ENCODE measurements around the gene NCKAP5. TPM values are rescaled to one million over a fixed set of nuclear protein-coding genes. Genes with fewer than 3 reads are reported as not detected.

Gene NCKAP5
- total and polyA plus RNA-seq, 2 experiments from 2014 or later = 2.2 to 5.5 TPM

GRCh38 chr2:132969371-132969985 is 598.8 kb downstream of the NCKAP5 start:
- Histone ChIP-seq H2AFZ (no peak overlapping the region), H3K4me1 (ENCODE audit: insufficient read depth) (no peaks in the 10 kb centered on the region), H3K27ac (no peak overlapping the region), H3K9me3 (ENCODE audit: low read depth) (no peaks in the 10 kb centered on the region), H3K36me3 (replicated peaks; ENCODE audit: insufficient read depth, low read depth) (no peaks in the 10 kb centered on the region), H3K27me3 (no peaks in the 10 kb centered on the region), H3K4me2 (no peak overlapping the region), H3K9me2 (replicated peaks; ENCODE audit: insufficient read depth) (no peaks in the 10 kb centered on the region), H3K79me2 (no peaks in the 10 kb centered on the region), H4K20me1 (ENCODE audit: insufficient read depth, poor library complexity, severe bottlenecking) (no peaks in the 10 kb centered on the region), H3K4me3 (no peak overlapping the region)
- no peak for TF ChIP-seq EZH2 (IDR thresholded peaks at IDR 0.05; ENCODE audit: borderline replicate concordance)
- TF ChIP-seq CTCF (IDR thresholded peaks at IDR 0.05; ENCODE audit: poor library complexity) = no peak
- no peak for TF ChIP-seq EZH2phosphoT487 (IDR thresholded peaks at IDR 0.05; ENCODE audit: low read depth, severe bottlenecking, unreplicated experiment)
- 86% methylated on average over 4 of the region's 4 CpGs for WGBS (ENCODE audit: low lambda C conversion rate, missing lambda C conversion rate)
- DNase-seq (ENCODE audit: low spot score) = no peak

- TF ChIP-seq CTCF (IDR thresholded peaks at IDR 0.05; ENCODE audit: poor library complexity) (no peak), EZH2phosphoT487 (IDR thresholded peaks at IDR 0.05; ENCODE audit: low read depth, severe bottlenecking, unreplicated experiment) (no peak), EZH2 (IDR thresholded peaks at IDR 0.05; ENCODE audit: borderline replicate concordance) (no peak)
- no peaks in the 10 kb centered on the region for H3K36me3 ChIP-seq (replicated peaks; ENCODE audit: insufficient read depth, low read depth)
- H3K27me3 ChIP-seq = no peaks in the 10 kb centered on the region
- no peak overlapping the region for H3K4me2 ChIP-seq
- H3K9me3 ChIP-seq (ENCODE audit: low read depth) = no peaks in the 10 kb centered on the region
- H3K27ac ChIP-seq = no peak overlapping the region
- no peaks in the 10 kb centered on the region for H3K79me2 ChIP-seq
- no peaks in the 10 kb centered on the region for H3K9me2 ChIP-seq (replicated peaks; ENCODE audit: insufficient read depth)
- H3K4me3 ChIP-seq = no peak overlapping the region
- H2AFZ ChIP-seq = no peak overlapping the region
- no peak for DNase-seq (ENCODE audit: low spot score)
- no peaks in the 10 kb centered on the region for H4K20me1 ChIP-seq (ENCODE audit: insufficient read depth, poor library complexity, severe bottlenecking)
- H3K4me1 ChIP-seq (ENCODE audit: insufficient read depth) = no peaks in the 10 kb centered on the region
These were observed 602.8 kb downstream of the NCKAP5 start for GRCh38 chr2:132965460-132965859.

DNA sequence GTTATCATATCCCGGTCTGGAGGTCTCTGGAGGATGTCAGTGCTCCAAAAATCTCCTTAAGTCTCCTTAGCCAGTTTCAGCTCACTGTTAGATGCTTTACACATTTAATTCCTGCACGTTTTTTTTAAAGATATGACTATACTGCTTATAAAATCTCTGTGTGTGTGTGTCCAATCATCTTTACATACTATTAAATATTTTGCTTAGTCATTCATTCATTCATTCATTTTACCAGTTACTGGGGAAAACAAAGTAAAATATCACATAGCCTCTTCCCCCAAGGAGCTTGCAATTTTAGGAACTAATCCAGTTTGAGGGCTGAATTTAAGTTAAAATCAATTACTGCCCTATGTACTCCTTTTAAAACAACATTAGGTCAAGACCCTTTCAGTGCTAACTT is 605.1 kb downstream of the NCKAP5 start:
- Histone ChIP-seq H3K4me2 (no peak overlapping the region), H3K9me3 (ENCODE audit: low read depth) (no peaks in the 10 kb centered on the region), H2AFZ (no peak overlapping the region), H3K4me1 (ENCODE audit: insufficient read depth) (no peaks in the 10 kb centered on the region), H4K20me1 (ENCODE audit: insufficient read depth, poor library complexity, severe bottlenecking) (no peaks in the 10 kb centered on the region), H3K9me2 (replicated peaks; ENCODE audit: insufficient read depth) (no peaks in the 10 kb centered on the region), H3K36me3 (replicated peaks; ENCODE audit: insufficient read depth, low read depth) (no peaks in the 10 kb centered on the region), H3K4me3 (no peak overlapping the region), H3K79me2 (no peaks in the 10 kb centered on the region), H3K27ac (no peak overlapping the region), H3K27me3 (no peaks in the 10 kb centered on the region)
- TF ChIP-seq CTCF (IDR thresholded peaks at IDR 0.05; ENCODE audit: poor library complexity) = no peak
- no peak for TF ChIP-seq EZH2phosphoT487 (IDR thresholded peaks at IDR 0.05; ENCODE audit: low read depth, severe bottlenecking, unreplicated experiment)
- no peak for TF ChIP-seq EZH2 (IDR thresholded peaks at IDR 0.05; ENCODE audit: borderline replicate concordance)
- DNase-seq (ENCODE audit: low spot score) = no peak
- 72% methylated on average over 2 of the region's 2 CpGs for WGBS (ENCODE audit: low lambda C conversion rate, missing lambda C conversion rate)
